Neuronal stem cell (in vitro differentiated cells): ENCODE measurements around the gene FAM236C. TPM values are rescaled to one million over a fixed set of nuclear protein-coding genes. Genes with fewer than 3 reads are reported as not detected.
"Not testable (repeated sequence)": the region's sequence is repeated elsewhere in the genome, so short reads cannot be mapped to it uniquely, and the experiment has no call there.

Source experiments
- DNase-seq: peaks from one replicate; pipeline ENCODE4 v3.0.0-alpha.2; 2013; ENCODE audit warnings: low spot score
- H2AFZ ChIP-seq: one replicate; pipeline ENCODE4 v1.6.1; 2013; ENCODE audit warnings: mild to moderate bottlenecking, low read length, inconsistent platforms
- H2AK5ac ChIP-seq: 2 replicates; pipeline ENCODE4 v1.6.1; 2013; ENCODE audit warnings: low read depth, mild to moderate bottlenecking, inconsistent platforms, low read length, moderate library complexity, mixed read lengths
- H2BK120ac ChIP-seq: 2 replicates; pipeline ENCODE4 v1.6.1; 2013; ENCODE audit warnings: low read depth, mild to moderate bottlenecking, inconsistent platforms, low read length, moderate library complexity, mixed read lengths
- H2BK12ac ChIP-seq: one replicate; pipeline ENCODE4 v1.6.1; 2013; ENCODE audit warnings: low read length, inconsistent platforms
- H2BK15ac ChIP-seq: 2 replicates; pipeline ENCODE4 v1.6.1; 2013; ENCODE audit warnings: mild to moderate bottlenecking, low read length, inconsistent platforms, mixed read lengths
- H2BK5ac ChIP-seq: one replicate; pipeline ENCODE4 v1.6.1; 2013; ENCODE audit warnings: inconsistent platforms, mild to moderate bottlenecking, low read length, moderate library complexity
- H3K14ac ChIP-seq: one replicate; pipeline ENCODE4 v1.6.1; 2013; ENCODE audit warnings: low read length, inconsistent platforms
- H3K18ac ChIP-seq: 2 replicates; pipeline ENCODE4 v1.6.1; 2013; ENCODE audit warnings: low read length, inconsistent platforms
- H3K23ac ChIP-seq: 2 replicates; pipeline ENCODE4 v1.6.1; 2013; ENCODE audit warnings: low read depth, mild to moderate bottlenecking, mixed read lengths, low read length, inconsistent platforms; ENCODE audit not compliant: poor library complexity
- H3K27ac ChIP-seq: replicated peaks from 3 replicates; pipeline ENCODE4 v1.5.1; 2013; ENCODE audit warnings: low read length, inconsistent platforms
- H3K27me3 ChIP-seq, 3 experiments: 2 replicates each; pipeline ENCODE4 v1.6.1; 2013; ENCODE audit warnings: low read length in 3 of 3, mild to moderate bottlenecking in 2 of 3, inconsistent platforms in 1 of 3, low read depth in 1 of 3, mixed read lengths in 1 of 3, moderate library complexity in 1 of 3; ENCODE audit not compliant: control insufficient read depth in 3 of 3, insufficient read depth in 3 of 3
- H3K36me3 ChIP-seq, 2 donors: replicated peaks in 1 of 2; 2 replicates each; pipeline ENCODE4 v1.6.1; 2013; ENCODE audit warnings: low read length in 2 of 2; ENCODE audit not compliant: control insufficient read depth in 2 of 2, insufficient read depth in 2 of 2
- H3K4ac ChIP-seq: 2 replicates; pipeline ENCODE4 v1.6.1; 2013; ENCODE audit warnings: inconsistent platforms, mild to moderate bottlenecking, low read length, moderate library complexity
- H3K4me1 ChIP-seq, 2 donors: 1 replicate in 1 of 2; 2 replicates in 1 of 2; pipeline ENCODE4 v1.6.1; 2013; ENCODE audit warnings: low read length in 2 of 2, low read depth in 1 of 2; ENCODE audit not compliant: control insufficient read depth in 2 of 2, insufficient read depth in 1 of 2
- H3K4me2 ChIP-seq: one replicate; pipeline ENCODE4 v1.6.1; 2013; ENCODE audit warnings: mild to moderate bottlenecking, low read length, inconsistent platforms; ENCODE audit not compliant: insufficient read depth, poor library complexity, severe bottlenecking
- H3K4me3 ChIP-seq, 2 donors: 2 replicates each; pipeline ENCODE4 v1.5.1; 2013; ENCODE audit warnings: low read length in 2 of 2, mild to moderate bottlenecking in 2 of 2, inconsistent platforms in 1 of 2, moderate library complexity in 1 of 2
- H3K79me1 ChIP-seq: one replicate; pipeline ENCODE4 v1.6.1; 2013; ENCODE audit warnings: low read depth, mild to moderate bottlenecking, inconsistent platforms, low read length, moderate library complexity
- H3K9ac ChIP-seq: one replicate; pipeline ENCODE4 v1.6.1; 2013; ENCODE audit warnings: mild to moderate bottlenecking, low read depth, low read length, inconsistent platforms; ENCODE audit not compliant: poor library complexity
- H3K9me3 ChIP-seq, 2 donors: replicated peaks in 1 of 2; 2 replicates each; pipeline versions ENCODE3 to v1.6.1; 2013; ENCODE audit warnings: low read length in 2 of 2, mild to moderate bottlenecking in 2 of 2, inconsistent platforms in 1 of 2, low read depth in 1 of 2, mixed read lengths in 1 of 2, moderate library complexity in 1 of 2; ENCODE audit not compliant: control insufficient read depth in 2 of 2, insufficient read depth in 1 of 2
- H4K8ac ChIP-seq: one replicate; pipeline ENCODE4 v1.6.1; 2013; ENCODE audit warnings: low read depth, mild to moderate bottlenecking, inconsistent platforms, low read length, moderate library complexity
- H4K91ac ChIP-seq: one replicate; pipeline ENCODE4 v1.6.1; 2013; ENCODE audit warnings: low read length, low read depth, mild to moderate bottlenecking, inconsistent platforms; ENCODE audit not compliant: poor library complexity
- WGBS, 2 donors: extraction: QIAGEN DNeasy Blood & Tissue Kit; methylation state at CpG; one replicate each; pipeline ENCODE4 v1.1.7; 2013; ENCODE audit warnings: missing lambda C conversion rate in 2 of 2, mixed read lengths in 1 of 2; ENCODE audit not compliant: insufficient read length in 2 of 2, insufficient replicate concordance in 1 of 2; ENCODE audit errors: extremely low coverage in 2 of 2; 5-methylcytosine and 5-hydroxymethylcytosine counted together
- polyA plus RNA-seq, 2 experiments: library from polyadenylated mRNA; stranded (reverse); fragments of 200-250 nt; gene quantifications; one replicate each; pipeline ENCODE4 v1.2.3, GENCODE V29; 2013

Gene FAM236C
- polyA plus RNA-seq (2013, experiment 1 of 2): not detected
- not detected for polyA plus RNA-seq (2013, experiment 2 of 2)

DNA sequence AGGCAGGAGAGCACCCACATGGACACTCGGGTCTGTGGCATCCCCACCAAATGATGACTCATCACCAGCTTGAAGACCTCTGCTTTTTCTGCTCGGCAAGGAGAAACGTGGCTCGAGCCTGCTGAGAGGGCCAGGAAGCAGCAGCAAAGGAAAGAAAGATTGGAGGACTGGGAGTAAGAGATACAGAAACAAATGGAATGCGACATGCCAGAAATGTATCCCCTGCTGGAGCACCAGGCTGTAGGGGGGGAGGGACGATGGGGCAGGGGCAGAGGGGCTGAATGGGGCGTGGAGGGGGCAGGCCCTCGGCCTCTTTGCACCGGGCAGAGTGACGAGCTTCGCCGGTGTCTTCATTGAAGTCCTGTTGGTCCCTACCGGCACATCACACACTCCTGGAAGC, at the start of gene FAM236C:
Gene FAM236C (plus strand): TSS at position 301 of the 400 bp plus-strand sequence. CDS start 100 bp downstream, outside the sequence.
- not testable (repeated sequence) for H2BK15ac ChIP-seq, H3K4me1 ChIP-seq, H3K9me3 ChIP-seq, H2BK12ac ChIP-seq, H2AK5ac ChIP-seq, H4K8ac ChIP-seq, H3K27me3 ChIP-seq, DNase-seq, H3K27ac ChIP-seq, H3K9ac ChIP-seq, H3K36me3 ChIP-seq, H3K4ac ChIP-seq, H3K79me1 ChIP-seq, H2AFZ ChIP-seq, H2BK120ac ChIP-seq, H3K18ac ChIP-seq, H3K23ac ChIP-seq, H2BK5ac ChIP-seq, H3K4me2 ChIP-seq, H4K91ac ChIP-seq, H3K14ac ChIP-seq, H3K4me3 ChIP-seq
- no CpG with 5 or more reads among the region's 13 CpGs for WGBS, 2 donors

GRCh38 chrX:72882898-72883297, 29.5 kb upstream of the FAM236C start:
- H3K23ac ChIP-seq, H3K18ac ChIP-seq, H3K9ac ChIP-seq, H2BK5ac ChIP-seq, H2BK15ac ChIP-seq, H3K4me1 ChIP-seq, H2BK12ac ChIP-seq, H3K14ac ChIP-seq, H3K4me3 ChIP-seq, H2BK120ac ChIP-seq, H3K27me3 ChIP-seq, H3K4me2 ChIP-seq, H3K79me1 ChIP-seq, H2AK5ac ChIP-seq, H4K91ac ChIP-seq, H2AFZ ChIP-seq, H4K8ac ChIP-seq, DNase-seq, H3K36me3 ChIP-seq, H3K9me3 ChIP-seq, H3K4ac ChIP-seq, H3K27ac ChIP-seq: not testable (repeated sequence)
- WGBS, 2 donors: no CpG with 5 or more reads among the region's 2 CpGs

DNA sequence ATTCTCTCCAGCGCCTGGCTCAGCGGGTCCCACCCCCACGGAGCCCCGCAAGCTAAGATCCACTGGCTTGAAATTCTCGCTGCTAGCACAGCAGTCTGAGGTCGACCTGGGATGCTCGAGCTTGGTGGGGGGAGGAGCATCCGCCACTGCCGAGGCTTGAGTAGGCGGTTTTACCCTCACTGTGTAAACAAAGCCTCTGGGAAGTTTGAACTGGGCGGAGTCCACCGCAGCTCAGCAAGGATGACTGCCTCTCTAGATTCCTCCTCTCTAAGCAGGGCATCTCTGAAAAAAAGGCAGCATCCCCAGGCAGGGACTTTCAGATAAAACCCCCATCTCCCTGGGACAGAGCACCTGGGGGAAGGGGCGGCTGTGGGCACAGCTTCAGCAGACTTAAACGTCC, 22.7 kb upstream of the FAM236C start:
- not testable (repeated sequence) for H2BK120ac ChIP-seq, H3K27ac ChIP-seq, H4K8ac ChIP-seq, H3K4ac ChIP-seq, H2BK5ac ChIP-seq, H4K91ac ChIP-seq, H2AK5ac ChIP-seq, H2AFZ ChIP-seq, H3K4me2 ChIP-seq, H3K9me3 ChIP-seq, H3K27me3 ChIP-seq, H3K23ac ChIP-seq, H2BK15ac ChIP-seq, H3K14ac ChIP-seq, H3K4me1 ChIP-seq, H3K79me1 ChIP-seq, H3K4me3 ChIP-seq, H3K9ac ChIP-seq, H3K18ac ChIP-seq, DNase-seq, H2BK12ac ChIP-seq, H3K36me3 ChIP-seq
- no CpG with 5 or more reads among the region's 14 CpGs for WGBS, 2 donors

GRCh38 chrX:72916096-72916495, 3.7 kb downstream of the FAM236C start:
- H2BK120ac ChIP-seq, H4K91ac ChIP-seq, H2AK5ac ChIP-seq, H2BK15ac ChIP-seq, H3K4me2 ChIP-seq, H3K36me3 ChIP-seq, H3K23ac ChIP-seq, H3K27ac ChIP-seq, H3K9me3 ChIP-seq, DNase-seq, H3K27me3 ChIP-seq, H3K4me1 ChIP-seq, H3K18ac ChIP-seq, H3K4me3 ChIP-seq, H3K79me1 ChIP-seq, H4K8ac ChIP-seq, H3K14ac ChIP-seq, H3K4ac ChIP-seq, H2AFZ ChIP-seq, H2BK5ac ChIP-seq, H2BK12ac ChIP-seq, H3K9ac ChIP-seq: not testable (repeated sequence)
- no CpG with 5 or more reads among the region's 5 CpGs for WGBS, 2 donors
